Progenitor cell of endocrine pancreas (in vitro differentiated cells): ENCODE results near the gene MUC21. TPM values are rescaled to one million over a fixed set of nuclear protein-coding genes. Genes with fewer than 3 reads are reported as not detected.

ENCODE experiments used
- DNase-seq: peaks from one replicate; pipeline ENCODE4 v3.0.0; 2021; ENCODE audit warnings: low spot score; ENCODE audit not compliant: unreplicated experiment
- H3K27ac Mint-ChIP-seq: 2 replicates; pipeline ENCODE4 v1.8.0; 2021; ENCODE audit warnings: mild to moderate bottlenecking, moderate library complexity, mixed read lengths
- H3K27me3 Mint-ChIP-seq: 2 replicates; pipeline ENCODE4 v1.8.0; 2021; ENCODE audit warnings: mixed read lengths
- H3K36me3 Mint-ChIP-seq: 2 replicates; pipeline ENCODE4 v1.8.0; 2022; ENCODE audit warnings: mixed read lengths; ENCODE audit not compliant: insufficient read depth
- H3K4me1 Mint-ChIP-seq: 2 replicates; pipeline ENCODE4 v1.8.0; 2021; ENCODE audit warnings: low read depth, mixed read lengths
- H3K4me3 Mint-ChIP-seq: 2 replicates; pipeline ENCODE4 v1.8.0; 2021; ENCODE audit warnings: low read depth, mild to moderate bottlenecking, moderate library complexity, mixed read lengths
- H3K9me3 Mint-ChIP-seq: 2 replicates; pipeline ENCODE4 v1.8.0; 2021; ENCODE audit warnings: low read depth, mixed read lengths
- total RNA-seq: library from RNA; stranded (reverse); gene quantifications from 2 replicates; pipeline ENCODE4 v1.2.1, GENCODE V29; 2021
- TF ChIP-seq, protein P1 (sequence below): fragments of 200-600 bp; sonication (generic); IDR thresholded peaks from one replicate; pipeline ENCODE4 v1.5.0; 2021; ENCODE audit warnings: antibody characterized with exemption, mild to moderate bottlenecking; ENCODE audit not compliant: unreplicated experiment

MUC21 gene
- total RNA-seq, 1 donor from 2014 or later, result not detected

DNA sequence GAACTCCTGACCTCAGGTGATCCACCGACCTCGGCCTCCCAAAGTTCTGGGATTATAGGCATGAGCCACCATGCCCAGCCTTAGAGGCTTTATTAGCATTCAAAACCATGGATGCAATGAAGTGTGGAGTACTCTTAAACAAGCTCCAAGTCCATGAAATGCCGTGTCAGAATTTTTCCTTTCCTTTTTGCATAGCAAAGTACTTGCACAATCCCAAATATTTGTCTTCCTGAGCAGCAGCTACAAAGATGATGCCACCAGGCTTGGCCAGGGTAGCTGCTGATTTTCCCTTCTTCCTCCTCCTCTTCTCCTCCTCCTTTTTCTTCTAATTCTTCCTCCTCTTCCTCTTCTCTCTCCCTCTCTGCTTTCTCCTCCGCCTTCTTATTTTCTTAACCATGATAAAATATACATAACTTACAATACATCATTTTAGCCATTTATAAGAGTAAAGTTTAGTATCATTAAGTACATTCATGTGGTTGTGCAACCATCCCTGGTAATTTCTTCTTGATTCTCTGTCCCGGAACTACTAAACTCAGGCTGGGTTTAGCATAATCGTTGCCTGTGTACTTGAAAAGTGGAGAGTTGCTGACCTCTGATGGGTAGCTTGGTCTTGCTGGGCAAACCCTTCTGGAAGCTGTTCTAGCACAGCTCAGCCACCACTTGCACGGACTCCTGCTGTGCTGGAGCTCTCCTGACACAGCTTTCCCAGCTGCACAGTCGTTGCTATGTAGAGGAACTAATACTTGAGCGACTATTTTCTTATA, 22.4 kb upstream of the MUC21 start:
- DNase-seq, result no peak
- TF ChIP-seq, protein P1, sequence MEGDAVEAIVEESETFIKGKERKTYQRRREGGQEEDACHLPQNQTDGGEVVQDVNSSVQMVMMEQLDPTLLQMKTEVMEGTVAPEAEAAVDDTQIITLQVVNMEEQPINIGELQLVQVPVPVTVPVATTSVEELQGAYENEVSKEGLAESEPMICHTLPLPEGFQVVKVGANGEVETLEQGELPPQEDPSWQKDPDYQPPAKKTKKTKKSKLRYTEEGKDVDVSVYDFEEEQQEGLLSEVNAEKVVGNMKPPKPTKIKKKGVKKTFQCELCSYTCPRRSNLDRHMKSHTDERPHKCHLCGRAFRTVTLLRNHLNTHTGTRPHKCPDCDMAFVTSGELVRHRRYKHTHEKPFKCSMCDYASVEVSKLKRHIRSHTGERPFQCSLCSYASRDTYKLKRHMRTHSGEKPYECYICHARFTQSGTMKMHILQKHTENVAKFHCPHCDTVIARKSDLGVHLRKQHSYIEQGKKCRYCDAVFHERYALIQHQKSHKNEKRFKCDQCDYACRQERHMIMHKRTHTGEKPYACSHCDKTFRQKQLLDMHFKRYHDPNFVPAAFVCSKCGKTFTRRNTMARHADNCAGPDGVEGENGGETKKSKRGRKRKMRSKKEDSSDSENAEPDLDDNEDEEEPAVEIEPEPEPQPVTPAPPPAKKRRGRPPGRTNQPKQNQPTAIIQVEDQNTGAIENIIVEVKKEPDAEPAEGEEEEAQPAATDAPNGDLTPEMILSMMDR, result no peak
- Mint-ChIP-seq H3K36me3 (no peaks in the 10 kb centered on the region), H3K4me1 (no peaks in the 10 kb centered on the region), H3K4me3 (no peak overlapping the region), H3K27me3 (peaks cover 55% of the 10 kb centered on the region), H3K9me3 (no peaks in the 10 kb centered on the region), H3K27ac (no peak overlapping the region)

DNA sequence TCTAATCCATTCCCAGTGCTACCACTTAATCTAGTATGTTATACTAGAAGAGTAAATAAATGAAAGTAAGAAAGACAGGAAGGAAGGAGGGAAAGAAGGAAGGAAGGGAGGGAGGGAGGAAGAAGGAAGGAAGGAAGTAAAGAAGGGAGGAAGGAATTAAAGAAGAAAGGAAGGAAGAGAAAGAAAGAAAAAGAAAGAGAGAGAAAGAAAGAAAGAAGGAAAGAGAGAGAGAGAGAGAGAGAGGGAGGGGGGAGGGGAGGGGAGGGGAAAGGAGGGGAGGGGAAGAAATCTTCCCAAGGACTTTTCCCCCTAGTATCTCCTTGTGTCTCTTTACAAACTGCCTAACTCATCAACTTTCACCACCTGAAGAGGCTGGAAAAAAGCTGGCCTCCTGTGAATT, 20.8 kb upstream of the MUC21 start:
- Mint-ChIP-seq H3K4me3 (no peak overlapping the region), H3K4me1 (no peaks in the 10 kb centered on the region)
- TF ChIP-seq, protein P1, result no peak

DNA sequence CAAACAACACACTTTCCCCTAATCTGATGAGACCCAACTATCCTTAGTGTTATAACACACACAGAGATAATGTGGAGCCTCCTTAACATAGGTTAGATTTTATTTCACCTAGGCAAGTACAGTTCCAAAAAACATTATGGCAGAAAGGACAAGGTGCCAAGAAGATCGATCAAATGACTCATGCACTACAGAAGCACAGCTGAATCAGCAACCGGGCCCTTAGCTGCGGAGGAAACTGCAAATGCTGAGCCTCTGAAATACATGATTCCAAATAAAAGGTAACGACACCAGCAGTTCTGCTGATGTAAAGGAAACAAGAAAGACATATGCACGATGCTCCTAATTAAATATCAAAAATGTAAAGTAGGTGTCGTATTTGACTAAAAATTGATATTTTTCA, 19.9 kb upstream of the MUC21 start:
- peaks cover 34% of the 10 kb centered on the region for H3K27me3 Mint-ChIP-seq
- H3K4me1 Mint-ChIP-seq, result no peaks in the 10 kb centered on the region
- H3K4me3 Mint-ChIP-seq, result no peak overlapping the region
- H3K27ac Mint-ChIP-seq, result no peak overlapping the region
- TF ChIP-seq, protein P1, result no peak
- H3K9me3 Mint-ChIP-seq, result no peaks in the 10 kb centered on the region
- no peak for DNase-seq
- no peaks in the 10 kb centered on the region for H3K36me3 Mint-ChIP-seq

More for the DNA sequence above, 20.8 kb upstream of the MUC21 start:
- DNase-seq, result no peak
- H3K9me3 Mint-ChIP-seq, result no peaks in the 10 kb centered on the region
- peaks cover 41% of the 10 kb centered on the region for H3K27me3 Mint-ChIP-seq
- H3K36me3 Mint-ChIP-seq, result no peaks in the 10 kb centered on the region
- H3K27ac Mint-ChIP-seq, result no peak overlapping the region

DNA sequence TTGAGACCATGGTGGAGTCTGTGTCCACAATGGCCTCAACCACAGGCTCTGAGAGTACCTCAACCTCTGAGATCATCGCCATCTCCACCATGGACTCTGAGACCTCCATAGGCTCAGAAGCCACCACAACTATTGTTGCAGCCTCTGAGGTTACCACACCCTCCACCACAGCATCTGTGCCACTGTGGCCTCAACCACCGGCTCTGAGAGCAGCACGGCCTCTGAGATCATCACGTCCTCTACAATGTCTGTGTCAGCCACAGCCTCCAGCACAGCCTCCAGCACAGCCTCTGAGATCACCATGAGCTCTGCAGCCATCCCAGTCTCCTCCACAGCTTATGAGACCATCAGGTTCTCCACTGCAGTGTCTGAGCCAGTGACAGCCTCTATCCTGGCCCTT, 19.4 kb upstream of the MUC21 start:
- no peaks in the 10 kb centered on the region for H3K4me1 Mint-ChIP-seq
- no peaks in the 10 kb centered on the region for H3K9me3 Mint-ChIP-seq
- H3K36me3 Mint-ChIP-seq, result no peaks in the 10 kb centered on the region
- H3K27ac Mint-ChIP-seq, result no peak overlapping the region
- TF ChIP-seq, protein P1, result no peak
- no peak overlapping the region for H3K4me3 Mint-ChIP-seq
- DNase-seq, result no peak
- peaks cover 32% of the 10 kb centered on the region for H3K27me3 Mint-ChIP-seq

DNA sequence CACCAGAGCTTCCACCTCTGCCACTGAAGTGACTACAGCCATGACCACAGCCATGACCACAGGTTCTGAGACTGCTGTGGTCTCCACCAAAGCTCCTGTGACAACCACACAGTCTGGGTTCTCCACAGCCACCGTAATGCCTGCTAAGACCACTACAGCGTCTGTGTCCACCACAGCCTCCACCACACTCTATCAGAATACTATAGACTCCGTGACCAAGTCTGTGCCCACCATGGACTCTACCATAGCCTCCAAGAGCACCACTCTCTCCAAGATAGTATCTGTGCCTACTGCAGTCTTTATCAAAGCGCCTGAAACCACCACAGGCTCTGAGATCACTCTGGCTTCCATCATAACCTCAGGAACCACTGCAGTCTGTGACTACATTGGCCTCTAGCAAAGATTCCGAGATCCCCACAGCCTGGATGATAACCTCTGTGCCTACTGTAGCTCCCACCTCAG, 18.3 kb upstream of the MUC21 start:
- no peak for DNase-seq
- Mint-ChIP-seq H3K4me3 (no peak overlapping the region), H3K36me3 (no peaks in the 10 kb centered on the region), H3K27ac (no peak overlapping the region), H3K27me3 (peaks cover 31% of the 10 kb centered on the region), H3K9me3 (no peaks in the 10 kb centered on the region), H3K4me1 (no peaks in the 10 kb centered on the region)
- TF ChIP-seq, protein P1, result no peak
